DND-41 (cell line): Measurements from ENCODE around the gene OR51M1.

Experiments used
- ATAC-seq: fragments of 200-7000 bp; cut with Tn5 transposase; 3 replicates; pipeline ENCODE4 v1.9.1; 2021; ENCODE audit warnings: low read depth; ENCODE audit not compliant: insufficient read depth
- DNase-seq: peaks from one replicate; pipeline ENCODE4 v3.0.0-alpha.2; 2020
- H2AFZ ChIP-seq: 2 replicates; pipeline ENCODE4 v1.6.0; 2012; ENCODE audit warnings: low read depth, low read length
- H3K27ac ChIP-seq: 2 replicates; pipeline ENCODE4 v1.5.1; 2012; ENCODE audit warnings: low read length, inconsistent platforms
- H3K27me3 ChIP-seq: fragments of 200-600 bp; sonication (generic); 2 replicates; pipeline ENCODE4 v1.6.0; 2012; ENCODE audit warnings: low read length, mild to moderate bottlenecking, inconsistent platforms; ENCODE audit not compliant: insufficient read depth, poor library complexity
- H3K36me3 ChIP-seq: 2 replicates; pipeline ENCODE4 v1.5.1; 2012; ENCODE audit warnings: low read length, inconsistent platforms; ENCODE audit not compliant: insufficient read depth
- H3K4me1 ChIP-seq: 2 replicates; pipeline ENCODE4 v1.5.1; 2012; ENCODE audit warnings: mild to moderate bottlenecking, low read length; ENCODE audit not compliant: insufficient read depth
- H3K4me2 ChIP-seq: 2 replicates; pipeline ENCODE4 v1.6.0; 2012; ENCODE audit warnings: mild to moderate bottlenecking, moderate library complexity, low read length, inconsistent platforms; ENCODE audit not compliant: insufficient read depth
- H3K4me3 ChIP-seq, 2 experiments: fragments of 200-600 bp in 1 of 2; shearing (Covaris generic) in 1 of 2; 2 replicates each; pipeline ENCODE4 v1.5.1; 2012 to 2016; ENCODE audit warnings: inconsistent platforms in 2 of 2, low read length in 2 of 2, mild to moderate bottlenecking in 2 of 2, low read depth in 1 of 2, moderate library complexity in 1 of 2
- H3K79me2 ChIP-seq: 2 replicates; pipeline ENCODE4 v1.6.0; 2012; ENCODE audit warnings: low read length, inconsistent platforms; ENCODE audit not compliant: insufficient read depth
- H3K9ac ChIP-seq: 2 replicates; pipeline ENCODE4 v1.6.0; 2012; ENCODE audit warnings: low read depth, mild to moderate bottlenecking, inconsistent platforms, low read length, moderate library complexity
- H3K9me3 ChIP-seq: 2 replicates; pipeline ENCODE4 v1.5.1; 2012; ENCODE audit warnings: low read length, moderate library complexity, mild to moderate bottlenecking, inconsistent platforms; ENCODE audit not compliant: insufficient read depth, severe bottlenecking
- H4K20me1 ChIP-seq: 2 replicates; pipeline ENCODE4 v1.6.0; 2012; ENCODE audit warnings: low read length; ENCODE audit not compliant: insufficient read depth
- CTCF ChIP-seq: IDR thresholded peaks from 2 replicates; pipeline ENCODE4 v1.5.1; 2012; ENCODE audit warnings: borderline replicate concordance, low read length, moderate library complexity, mild to moderate bottlenecking; ENCODE audit not compliant: poor library complexity, severe bottlenecking; ENCODE audit errors: extremely low read depth
- EZH2 ChIP-seq: IDR thresholded peaks from 3 replicates; pipeline ENCODE4 v1.6.1; 2012; ENCODE audit warnings: borderline replicate concordance, low read depth, mild to moderate bottlenecking, moderate library complexity, low read length, inconsistent platforms; ENCODE audit not compliant: severe bottlenecking

Gene OR51M1

GRCh38 chr11:5420993-5421392, 37.4 kb downstream of the OR51M1 start:
- TF ChIP-seq CTCF (no peak), EZH2 (no peak)
- H4K20me1 ChIP-seq: no peaks in the 10 kb centered on the region
- H3K27me3 ChIP-seq: peaks cover 7% of the 10 kb centered on the region
- H3K79me2 ChIP-seq: no peaks in the 10 kb centered on the region
- H3K9ac ChIP-seq: no peak overlapping the region
- no peak overlapping the region for H3K4me2 ChIP-seq
- no peak overlapping the region for H3K27ac ChIP-seq
- H3K36me3 ChIP-seq: no peaks in the 10 kb centered on the region
- ATAC-seq (no peak), DNase-seq (no peak)
- H3K4me3 ChIP-seq: no peak overlapping the region
- H3K9me3 ChIP-seq: no peaks in the 10 kb centered on the region
- H3K4me1 ChIP-seq: no peaks in the 10 kb centered on the region
- no peak overlapping the region for H2AFZ ChIP-seq

GRCh38 chr11:5421811-5422210, 38.2 kb downstream of the OR51M1 start, which contains the start of gene OR51Q1:
OR51Q1 (plus strand) TSS chr11:5422111; CDS start chr11:5422201, 90 bp downstream.
- DNase-seq (no peak), ATAC-seq (no peak)
- Histone ChIP-seq H3K9ac (no peak within 1 kb of the TSS), H3K79me2 (no peaks in the 10 kb centered on the region), H3K36me3 (no peaks in the 10 kb centered on the region), H3K27ac (no peak within 1 kb of the TSS), H4K20me1 (no peaks in the 10 kb centered on the region), H3K4me2 (no peak within 1 kb of the TSS), H3K4me3 (no peak within 1 kb of the TSS), H3K4me1 (no peaks in the 10 kb centered on the region), H2AFZ (no peak within 1 kb of the TSS), H3K27me3 (peaks cover 12% of the 10 kb centered on the region), H3K9me3 (no peaks in the 10 kb centered on the region)
- TF ChIP-seq EZH2: no peak
- no peak for TF ChIP-seq CTCF

GRCh38 chr11:5423131-5423530, 39.5 kb downstream of the OR51M1 start:
- H3K27ac ChIP-seq: no peak overlapping the region
- H3K36me3 ChIP-seq: no peaks in the 10 kb centered on the region
- DNase-seq: no peak
- no peak overlapping the region for H3K9ac ChIP-seq
- H3K4me2 ChIP-seq: no peak overlapping the region
- H2AFZ ChIP-seq: no peak overlapping the region
- no peaks in the 10 kb centered on the region for H3K79me2 ChIP-seq
- no peak for ATAC-seq
- H3K27me3 ChIP-seq: peaks cover 16% of the 10 kb centered on the region
- H3K4me1 ChIP-seq: no peaks in the 10 kb centered on the region
- H4K20me1 ChIP-seq: no peaks in the 10 kb centered on the region
- H3K9me3 ChIP-seq: no peaks in the 10 kb centered on the region
- TF ChIP-seq CTCF (no peak), EZH2 (no peak)
- no peak overlapping the region for H3K4me3 ChIP-seq

- H3K79me2 ChIP-seq: no peaks in the 10 kb centered on the region
- no peak for ATAC-seq
- H3K4me3 ChIP-seq: no peak within 1 kb of the TSS
- H3K27me3 ChIP-seq: peaks cover 10% of the 10 kb centered on the region
- TF ChIP-seq EZH2 (no peak), CTCF (no peak)
- no peak for DNase-seq
- H3K9me3 ChIP-seq: no peaks in the 10 kb centered on the region
- H3K27ac ChIP-seq: no peak within 1 kb of the TSS
- H3K4me2 ChIP-seq: no peak within 1 kb of the TSS
- no peaks in the 10 kb centered on the region for H3K4me1 ChIP-seq
- H3K9ac ChIP-seq: no peak within 1 kb of the TSS
- no peaks in the 10 kb centered on the region for H4K20me1 ChIP-seq
- H3K36me3 ChIP-seq: no peaks in the 10 kb centered on the region
- no peak within 1 kb of the TSS for H2AFZ ChIP-seq
Observed at GRCh38 chr11:5441414-5441813, 57.8 kb downstream of the OR51M1 start, which contains the start of gene OR51I1. OR51I1 (minus strand) TSS chr11:5441514; CDS start chr11:5441514, 0 bp downstream.
